HG03066 (cell line): ENCODE data around the gene TMEM123.
A peak's percentile ranks its signal among the peaks of the same experiment; 100 is the strongest.

ENCODE experiments used
- ATAC-seq: cut with Tn5 transposase; IDR thresholded peaks from one replicate; pipeline ENCODE4 v1.9.1; 2021; ENCODE audit warnings: low read depth; ENCODE audit not compliant: unreplicated experiment

Gene TMEM123

GRCh38 chr11:102428696-102429095 is 23.9 kb downstream of the TMEM123 start:
- no peak for ATAC-seq

GRCh38 chr11:102427068-102427467 is 25.5 kb downstream of the TMEM123 start:
- no peak for ATAC-seq

GRCh38 chr11:102426570-102426969 is 26.0 kb downstream of the TMEM123 start:
- no peak for ATAC-seq

- no peak for ATAC-seq
These were observed 26.6 kb downstream of the TMEM123 start for GRCh38 chr11:102426000-102426399.

- no peak for ATAC-seq
These were observed 28.6 kb downstream of the TMEM123 start for GRCh38 chr11:102423936-102424335.

- ATAC-seq = no peak
These were observed 29.5 kb downstream of the TMEM123 start for GRCh38 chr11:102422817-102423712.

GRCh38 chr11:102421261-102421660 is 31.3 kb downstream of the TMEM123 start:
- ATAC-seq = no peak

- ATAC-seq = peak; percentile 72
These were observed 32.0 kb downstream of the TMEM123 start for GRCh38 chr11:102420547-102420946.

- ATAC-seq = no peak
These were observed 33.4 kb downstream of the TMEM123 start for GRCh38 chr11:102419181-102419580.

- ATAC-seq = no peak
These were observed 35.6 kb downstream of the TMEM123 start for GRCh38 chr11:102416976-102417375.

GRCh38 chr11:102415304-102415916 is 37.2 kb downstream of the TMEM123 start:
- no peak for ATAC-seq

- no peak for ATAC-seq
These were observed 38.0 kb downstream of the TMEM123 start for GRCh38 chr11:102414559-102414958.

GRCh38 chr11:102413497-102413896 is 39.1 kb downstream of the TMEM123 start:
- ATAC-seq = no peak

- ATAC-seq = no peak
These were observed 41.4 kb downstream of the TMEM123 start for GRCh38 chr11:102411142-102411541.

GRCh38 chr11:102410382-102410784 is 42.2 kb downstream of the TMEM123 start:
- no peak for ATAC-seq

GRCh38 chr11:102408339-102408738 is 44.2 kb downstream of the TMEM123 start:
- no peak for ATAC-seq

GRCh38 chr11:102407901-102408300 is 44.7 kb downstream of the TMEM123 start:
- no peak for ATAC-seq

- no peak for ATAC-seq
These were observed 46.5 kb downstream of the TMEM123 start for GRCh38 chr11:102406099-102406498.

- ATAC-seq = no peak
These were observed 47.1 kb downstream of the TMEM123 start for GRCh38 chr11:102405501-102405900.

- ATAC-seq = no peak
These were observed 50.0 kb downstream of the TMEM123 start for GRCh38 chr11:102402548-102402947.

GRCh38 chr11:102401905-102402304 is 50.7 kb downstream of the TMEM123 start:
- ATAC-seq = no peak

- ATAC-seq = no peak
These were observed 52.0 kb downstream of the TMEM123 start for GRCh38 chr11:102400603-102401002.
